KMS-11 (cell line): ENCODE measurements around the gene DST.

Experiments
- H2AFZ ChIP-seq: fragments of 200-600 bp; sonication (generic); 2 replicates; pipeline ENCODE4 v1.6.1; 2016; ENCODE audit warnings: antibody characterized with exemption, mixed run types, low read depth
- H3K27ac ChIP-seq: fragments of 200-600 bp; sonication (generic); 2 replicates; pipeline ENCODE4 v1.6.1; 2016; ENCODE audit warnings: mild to moderate bottlenecking, mixed run types
- H3K27me3 ChIP-seq: fragments of 200-600 bp; sonication (generic); 2 replicates; pipeline ENCODE4 v1.6.1; 2017; ENCODE audit warnings: mild to moderate bottlenecking, low read depth, mixed run types, moderate library complexity; ENCODE audit not compliant: insufficient read depth
- H3K36me3 ChIP-seq: fragments of 200-600 bp; sonication (generic); 2 replicates; pipeline ENCODE4 v1.6.1; 2017; ENCODE audit warnings: mild to moderate bottlenecking, mixed run types; ENCODE audit not compliant: insufficient read depth
- H3K4me1 ChIP-seq: fragments of 200-600 bp; sonication (generic); 2 replicates; pipeline ENCODE4 v1.6.1; 2016; ENCODE audit warnings: mild to moderate bottlenecking, low read depth, mixed run types; ENCODE audit not compliant: poor library complexity, severe bottlenecking
- H3K4me2 ChIP-seq: fragments of 200-600 bp; sonication (generic); 2 replicates; pipeline ENCODE4 v1.7.0; 2016; ENCODE audit warnings: mild to moderate bottlenecking, mixed run types
- H3K4me3 ChIP-seq: fragments of 200-600 bp; sonication (generic); IDR thresholded peaks from 2 replicates; pipeline ENCODE4 v1.6.1; 2017; ENCODE audit warnings: low read depth, low read length, mixed read lengths; ENCODE audit not compliant: insufficient read depth
- H3K79me2 ChIP-seq: fragments of 200-600 bp; sonication (generic); 2 replicates; pipeline ENCODE4 v1.6.1; 2016; ENCODE audit warnings: low read depth, mixed run types; ENCODE audit not compliant: insufficient read depth
- H3K9ac ChIP-seq: fragments of 200-600 bp; sonication (generic); 2 replicates; pipeline ENCODE4 v1.6.1; 2016; ENCODE audit warnings: mild to moderate bottlenecking, mixed run types
- H4K20me1 ChIP-seq: fragments of 200-600 bp; sonication (generic); 2 replicates; pipeline ENCODE4 v1.6.1; 2016; ENCODE audit warnings: mild to moderate bottlenecking, mixed run types; ENCODE audit not compliant: insufficient read depth
- TF ChIP-seq, protein P1 (sequence below): fragments of 200-600 bp; sonication (generic); conservative IDR thresholded peaks from 2 replicates; pipeline ENCODE4 v1.6.1; 2017; ENCODE audit warnings: low read depth, mild to moderate bottlenecking, antibody characterized with exemption, low read length, moderate library complexity, mixed read lengths

Gene DST

DNA sequence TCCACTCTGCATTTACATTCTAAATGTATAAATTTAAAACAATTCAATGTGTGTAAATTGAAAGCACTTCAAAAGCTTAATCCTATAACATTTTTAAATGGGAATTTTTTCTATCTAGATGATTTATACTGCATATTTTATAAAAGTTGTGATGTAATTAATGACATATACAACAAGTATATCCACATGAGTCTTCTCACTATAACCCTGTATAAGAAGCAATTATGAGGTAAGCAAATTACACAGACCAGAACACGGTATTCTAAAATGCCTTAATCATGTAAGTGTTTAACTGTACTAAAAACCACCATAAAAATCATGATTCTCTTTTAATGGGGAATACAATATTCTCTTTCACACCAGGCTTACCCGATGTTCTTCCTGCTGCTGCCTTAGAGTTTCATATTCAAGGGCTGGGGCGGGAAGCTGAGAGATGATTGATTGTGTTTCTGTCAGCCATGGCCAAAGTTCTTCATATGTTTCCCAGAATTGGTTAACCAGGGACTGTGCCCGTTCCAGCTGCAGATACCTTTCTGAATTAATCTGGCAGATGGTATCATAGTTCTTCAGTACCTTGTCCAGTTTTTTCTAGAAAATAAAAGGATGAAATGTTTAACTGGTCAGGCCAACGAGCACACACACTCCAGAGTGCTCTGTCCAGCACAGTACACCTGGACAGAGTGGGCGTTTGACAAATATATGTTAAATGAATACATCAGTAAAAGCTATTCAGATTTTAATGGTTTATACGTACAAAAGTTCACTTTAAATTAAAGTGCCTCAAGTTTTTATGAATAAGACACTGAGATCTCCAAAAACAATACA, 127.4 kb downstream of the DST start:
- no peak overlapping the region for H3K4me3 ChIP-seq
- TF ChIP-seq, protein P1, sequence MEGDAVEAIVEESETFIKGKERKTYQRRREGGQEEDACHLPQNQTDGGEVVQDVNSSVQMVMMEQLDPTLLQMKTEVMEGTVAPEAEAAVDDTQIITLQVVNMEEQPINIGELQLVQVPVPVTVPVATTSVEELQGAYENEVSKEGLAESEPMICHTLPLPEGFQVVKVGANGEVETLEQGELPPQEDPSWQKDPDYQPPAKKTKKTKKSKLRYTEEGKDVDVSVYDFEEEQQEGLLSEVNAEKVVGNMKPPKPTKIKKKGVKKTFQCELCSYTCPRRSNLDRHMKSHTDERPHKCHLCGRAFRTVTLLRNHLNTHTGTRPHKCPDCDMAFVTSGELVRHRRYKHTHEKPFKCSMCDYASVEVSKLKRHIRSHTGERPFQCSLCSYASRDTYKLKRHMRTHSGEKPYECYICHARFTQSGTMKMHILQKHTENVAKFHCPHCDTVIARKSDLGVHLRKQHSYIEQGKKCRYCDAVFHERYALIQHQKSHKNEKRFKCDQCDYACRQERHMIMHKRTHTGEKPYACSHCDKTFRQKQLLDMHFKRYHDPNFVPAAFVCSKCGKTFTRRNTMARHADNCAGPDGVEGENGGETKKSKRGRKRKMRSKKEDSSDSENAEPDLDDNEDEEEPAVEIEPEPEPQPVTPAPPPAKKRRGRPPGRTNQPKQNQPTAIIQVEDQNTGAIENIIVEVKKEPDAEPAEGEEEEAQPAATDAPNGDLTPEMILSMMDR = no peak
- no peaks in the 10 kb centered on the region for H3K4me1 ChIP-seq
- H3K36me3 ChIP-seq = peaks cover 9% of the 10 kb centered on the region; the same call in 1 of the 2 replicates
- H4K20me1 ChIP-seq = no peaks in the 10 kb centered on the region
- H3K9ac ChIP-seq = no peak overlapping the region
- H2AFZ ChIP-seq = no peak overlapping the region
- 0 out of 2 replicates have a peak, but pooled peaks cover 4% of the 10 kb centered on the region for H3K79me2 ChIP-seq
- H3K4me2 ChIP-seq = no peak overlapping the region
- no peaks in the 10 kb centered on the region for H3K27me3 ChIP-seq
- H3K27ac ChIP-seq = no peak overlapping the region

DNA sequence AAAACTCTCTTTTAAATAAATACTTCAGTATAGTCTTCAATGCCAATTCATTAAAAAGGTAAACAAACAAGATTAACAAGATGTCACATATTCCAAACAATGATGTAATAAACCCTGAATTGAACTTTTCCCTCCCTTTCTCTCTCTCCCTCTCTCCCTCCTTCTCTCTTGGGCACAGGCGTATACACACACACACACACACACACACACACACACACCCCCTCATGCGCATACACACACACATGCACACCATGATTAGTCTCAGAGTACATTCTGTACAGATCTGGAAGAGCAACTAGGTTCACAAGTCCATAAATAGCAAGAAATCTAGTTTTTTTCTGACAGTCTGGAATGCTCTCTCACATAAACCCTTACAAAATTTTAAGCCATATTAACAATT, 128.3 kb downstream of the DST start:
- Histone ChIP-seq H3K4me3 (no peak overlapping the region), H3K4me1 (no peaks in the 10 kb centered on the region), H3K27me3 (no peaks in the 10 kb centered on the region), H3K27ac (no peak overlapping the region), H3K79me2 (no peaks in the 10 kb centered on the region), H3K36me3 (peaks cover 5% of the 10 kb centered on the region; the same call in 1 of the 2 replicates), H3K9ac (no peak overlapping the region), H4K20me1 (no peaks in the 10 kb centered on the region), H2AFZ (no peak overlapping the region), H3K4me2 (no peak overlapping the region)
- TF ChIP-seq, protein P1 = no peak

DNA sequence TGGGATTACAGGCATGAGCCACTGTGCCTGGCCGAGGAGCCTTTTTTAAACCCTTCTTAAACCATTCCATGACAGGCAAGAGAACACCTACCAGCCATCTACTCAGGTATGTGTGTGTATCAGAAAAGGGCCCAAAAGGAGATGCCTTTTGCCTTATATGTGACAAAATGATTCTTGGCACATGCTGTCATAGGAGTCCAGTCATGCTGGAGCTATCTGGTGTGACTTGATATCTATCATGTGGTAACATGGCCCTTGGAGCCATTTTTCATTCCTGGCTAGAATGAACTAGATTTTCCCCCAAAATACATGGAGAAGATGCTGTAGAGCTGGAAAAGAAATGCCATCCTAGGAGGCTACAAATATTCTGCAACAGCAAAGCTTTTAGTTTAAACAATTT, 129.1 kb downstream of the DST start:
- Histone ChIP-seq H3K27me3 (no peaks in the 10 kb centered on the region), H3K27ac (no peak overlapping the region), H4K20me1 (no peaks in the 10 kb centered on the region), H3K4me1 (no peaks in the 10 kb centered on the region), H3K9ac (no peak overlapping the region), H3K36me3 (peaks cover 5% of the 10 kb centered on the region; the same call in 1 of the 2 replicates), H3K4me2 (no peak overlapping the region), H3K4me3 (no peak overlapping the region), H2AFZ (no peak overlapping the region), H3K79me2 (no peaks in the 10 kb centered on the region)
- TF ChIP-seq, protein P1 = no peak

DNA sequence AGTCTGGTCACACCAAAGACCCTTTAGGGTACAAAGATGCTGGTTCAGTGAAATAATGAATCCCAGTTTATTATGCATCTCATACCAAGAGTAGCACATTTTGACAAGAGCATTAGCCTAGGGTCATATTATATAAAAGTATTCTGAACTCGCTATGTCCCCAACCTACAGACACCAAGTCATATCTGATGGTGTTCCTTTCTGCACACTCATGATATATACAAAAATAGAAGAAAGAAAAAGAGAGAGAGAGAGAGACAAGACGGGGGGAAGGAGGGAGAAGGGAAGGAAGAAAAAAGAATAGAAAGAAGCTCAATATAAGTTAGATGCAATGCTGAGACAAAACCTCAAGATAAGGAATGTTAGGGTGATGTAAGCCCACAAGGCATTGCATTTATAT, 131.1 kb downstream of the DST start:
- H3K27me3 ChIP-seq = no peaks in the 10 kb centered on the region
- H3K36me3 ChIP-seq = peaks cover 5% of the 10 kb centered on the region; the same call in 1 of the 2 replicates
- no peak overlapping the region for H3K9ac ChIP-seq
- no peak overlapping the region for H3K4me2 ChIP-seq
- H4K20me1 ChIP-seq = no peaks in the 10 kb centered on the region
- no peaks in the 10 kb centered on the region for H3K79me2 ChIP-seq
- H3K4me1 ChIP-seq = no peaks in the 10 kb centered on the region
- TF ChIP-seq, protein P1 = no peak
- no peak overlapping the region for H3K4me3 ChIP-seq
- no peak overlapping the region for H3K27ac ChIP-seq
- no peak overlapping the region for H2AFZ ChIP-seq
